GM19467 (cell line): ENCODE measurements around the gene ATP5MG.
A peak's percentile ranks its signal among the peaks of the same experiment; 100 is the strongest.
"Not testable (repeated sequence)": the region's sequence is repeated elsewhere in the genome, so short reads cannot be mapped to it uniquely, and the experiment has no call there.

Source experiments
- ATAC-seq: cut with Tn5 transposase; IDR thresholded peaks from one replicate; pipeline ENCODE4 v1.9.1; 2021; ENCODE audit warnings: mild to moderate bottlenecking, moderate library complexity; ENCODE audit not compliant: unreplicated experiment

Gene ATP5MG

DNA sequence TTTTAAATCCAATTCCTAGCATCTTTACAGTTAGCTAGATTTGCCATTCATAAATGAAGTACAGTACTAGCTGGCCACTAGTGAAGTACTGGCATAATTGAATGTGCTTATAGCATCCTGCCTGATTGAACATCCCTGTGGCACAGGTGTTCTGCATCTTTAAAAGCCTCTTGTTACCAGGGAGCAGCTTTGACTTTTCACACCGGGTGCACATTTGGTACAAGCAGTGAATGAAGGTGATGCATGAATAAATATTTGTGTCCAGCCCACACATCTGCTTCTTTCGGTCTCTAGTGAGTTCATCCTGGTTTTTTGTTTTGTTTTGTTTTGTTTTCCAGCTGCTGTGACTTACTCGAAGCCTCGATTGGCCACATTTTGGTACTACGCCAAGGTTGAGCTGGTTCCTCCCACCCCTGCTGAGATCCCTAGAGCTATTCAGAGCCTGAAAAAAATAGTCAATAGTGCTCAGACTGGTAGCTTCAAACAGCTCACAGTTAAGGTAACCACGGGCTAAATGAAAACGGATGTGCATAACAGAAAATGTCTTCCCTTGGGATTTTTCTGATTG lies 5.3 kb downstream of the ATP5MG start:
- ATAC-seq: no peak

DNA sequence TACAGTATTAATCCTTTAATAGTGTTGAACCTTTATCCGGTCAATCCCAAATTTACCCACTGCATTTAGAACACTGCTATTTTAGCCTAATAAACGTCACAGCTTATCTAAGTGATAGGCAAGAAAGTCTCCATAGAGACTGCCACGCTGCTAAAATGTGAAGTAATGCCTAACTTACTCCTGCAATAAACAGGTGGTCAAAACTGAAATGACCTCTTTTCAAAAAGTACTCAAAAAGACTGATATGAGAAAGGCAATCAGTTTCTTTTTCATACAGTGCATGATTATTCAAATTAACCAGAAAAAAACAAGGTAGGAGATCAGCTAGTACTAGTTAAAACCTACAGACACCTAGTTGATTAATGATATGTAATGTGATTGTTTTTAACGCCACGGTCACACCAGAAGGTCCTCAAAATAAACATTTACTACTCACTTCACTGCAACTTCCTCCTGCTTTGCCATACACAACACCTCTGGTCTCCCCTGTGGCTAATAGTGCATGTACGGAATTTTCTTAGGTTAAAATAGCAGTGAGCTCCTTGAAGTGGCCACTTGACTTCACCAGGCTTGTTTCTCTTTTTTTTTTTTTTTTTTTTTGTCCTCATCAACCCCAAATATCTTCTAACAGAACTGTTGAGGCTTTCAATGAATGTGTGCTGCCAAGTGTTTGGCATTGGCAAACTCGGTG lies 8.8 kb downstream of the ATP5MG start:
- ATAC-seq: no peak

DNA sequence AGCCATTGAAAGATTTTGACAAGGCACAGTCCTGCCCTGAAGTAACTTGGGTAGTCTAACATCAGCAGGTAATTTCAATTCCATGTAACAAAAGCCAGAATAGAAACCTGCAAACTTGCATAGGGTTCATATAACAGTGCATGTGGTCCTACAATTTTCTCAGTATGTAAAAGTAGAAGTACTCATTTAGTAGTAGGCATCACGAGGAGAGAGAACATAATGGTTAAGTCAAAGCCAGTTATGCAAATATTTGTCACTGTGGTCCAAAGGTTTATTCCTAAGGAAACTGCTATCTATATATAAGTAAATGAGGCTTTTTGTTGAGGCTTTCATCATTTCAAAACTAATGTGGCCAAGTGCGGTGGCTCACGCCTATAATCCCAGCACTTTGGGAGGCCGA lies 10.1 kb downstream of the ATP5MG start:
- ATAC-seq: no peak

DNA sequence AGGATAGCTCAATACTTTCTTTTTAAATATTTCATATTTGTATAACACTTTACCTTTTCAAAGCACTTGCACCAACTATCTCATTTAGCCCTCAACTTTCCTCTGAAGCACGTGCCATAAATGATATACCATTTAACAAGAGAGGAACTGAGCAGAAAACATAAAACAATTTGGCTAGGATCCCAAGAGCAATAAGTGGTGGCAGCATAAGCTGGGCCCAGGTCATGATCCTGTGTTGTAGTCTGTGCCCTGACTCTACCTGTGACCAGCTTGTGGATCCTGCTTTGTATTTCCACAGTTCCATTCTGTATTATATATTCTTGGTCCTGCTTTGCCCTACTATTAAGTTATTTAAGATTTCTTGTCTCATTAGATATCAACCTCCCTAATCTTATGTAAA lies 11.5 kb downstream of the ATP5MG start:
- no peak for ATAC-seq

DNA sequence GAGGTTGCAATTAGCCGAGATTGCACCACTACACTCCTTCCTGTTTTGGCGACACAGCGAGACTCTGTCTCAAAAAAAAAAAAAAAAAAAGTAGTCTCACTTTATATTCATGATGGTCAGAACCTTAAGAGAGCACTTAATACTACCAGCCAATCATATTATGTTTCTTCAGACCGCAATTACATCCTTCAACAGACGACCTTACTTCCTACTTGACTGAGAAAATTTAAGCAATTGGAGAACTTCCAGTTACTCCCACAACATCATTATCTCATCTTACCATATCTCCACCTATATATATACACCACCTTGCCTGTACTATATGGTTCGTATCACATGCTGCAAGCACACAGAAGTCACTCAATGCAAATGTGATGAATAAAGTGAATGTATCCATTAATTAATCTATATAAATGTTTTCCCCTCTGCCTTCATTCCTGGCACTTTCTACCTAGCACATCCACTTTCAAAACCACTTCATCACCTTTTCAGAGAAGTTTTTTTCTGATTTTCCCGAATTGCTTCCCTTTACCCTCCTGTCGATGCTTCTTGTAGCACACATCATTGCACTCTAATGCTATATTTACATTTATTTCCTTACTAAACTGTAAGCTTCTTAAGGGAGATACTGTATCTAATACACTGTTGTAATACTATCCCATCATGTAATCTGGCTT lies 13.8 kb downstream of the ATP5MG start:
- no peak for ATAC-seq

DNA sequence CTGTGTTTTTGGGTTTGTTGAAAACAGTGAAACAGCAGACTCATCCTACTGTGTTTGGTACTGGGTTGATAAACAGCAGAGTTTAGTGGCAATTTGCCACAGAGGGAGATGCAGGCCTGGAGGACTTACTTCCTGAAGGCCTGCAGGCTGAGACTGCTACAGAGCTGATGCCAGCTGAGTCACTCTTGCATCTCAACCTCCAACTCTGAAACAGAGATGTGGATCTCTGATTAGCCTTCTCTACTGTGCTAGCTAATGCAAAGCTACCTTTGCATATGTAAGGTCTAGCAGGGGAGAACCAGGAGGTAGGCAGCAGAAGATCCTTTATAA lies 14.3 kb downstream of the ATP5MG start:
- ATAC-seq: no peak

DNA sequence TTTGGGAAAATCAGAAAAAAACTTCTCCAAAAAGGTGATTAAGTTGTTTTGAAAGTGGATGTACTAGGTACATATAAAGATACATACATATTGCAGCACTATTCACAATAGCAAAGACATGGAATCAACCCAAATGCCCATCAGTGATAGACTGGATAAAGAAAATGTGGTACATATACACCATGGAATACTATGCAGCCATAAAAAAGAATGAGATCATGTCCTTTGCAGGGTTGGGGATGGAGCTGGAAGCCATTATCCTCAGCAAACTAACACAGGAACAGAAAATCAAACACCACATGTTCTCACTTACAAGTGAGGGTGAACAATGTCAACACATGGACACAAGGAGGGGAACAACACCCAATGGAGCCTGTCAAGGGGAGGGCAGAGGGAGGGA lies 15.5 kb downstream of the ATP5MG start:
- ATAC-seq: not testable (repeated sequence)

DNA sequence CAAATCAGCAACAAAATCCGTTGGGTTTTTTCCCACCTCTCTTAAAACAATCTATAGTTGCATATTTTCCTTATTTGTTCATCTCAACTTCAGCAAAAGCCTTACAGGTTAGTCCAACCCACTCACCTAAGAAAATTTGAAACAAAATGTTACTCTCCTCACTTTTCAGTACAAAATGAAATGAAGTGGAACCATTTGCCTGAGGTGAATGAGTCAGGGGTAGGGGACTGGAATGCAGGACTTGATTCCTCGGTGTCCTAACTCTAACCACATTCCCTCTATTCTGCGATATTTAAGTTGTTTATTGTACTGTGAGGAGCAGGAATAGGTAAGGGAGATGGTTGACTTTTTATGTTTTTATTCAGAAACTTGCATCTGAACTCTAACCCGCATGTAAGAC lies 16.4 kb downstream of the ATP5MG start:
- ATAC-seq: no peak

DNA sequence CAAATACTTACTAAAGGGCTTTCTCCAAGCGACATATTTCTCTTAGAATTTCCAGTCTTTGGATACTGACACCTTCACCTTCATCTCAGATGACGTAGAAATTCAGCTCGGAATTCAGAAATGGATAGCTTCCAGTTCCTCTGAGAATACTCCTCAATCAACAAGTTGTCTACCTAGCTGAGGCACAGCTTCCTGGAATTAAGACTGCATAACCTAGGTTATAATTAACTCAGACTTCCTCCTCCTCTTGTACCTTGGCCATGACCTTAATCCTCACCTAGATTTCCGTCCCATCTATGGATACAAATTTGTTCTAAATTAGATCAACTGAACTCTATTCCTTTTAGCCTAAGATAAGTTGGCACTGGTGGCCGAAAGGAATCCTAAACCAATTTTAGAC lies 17.4 kb downstream of the ATP5MG start:
- no peak for ATAC-seq

DNA sequence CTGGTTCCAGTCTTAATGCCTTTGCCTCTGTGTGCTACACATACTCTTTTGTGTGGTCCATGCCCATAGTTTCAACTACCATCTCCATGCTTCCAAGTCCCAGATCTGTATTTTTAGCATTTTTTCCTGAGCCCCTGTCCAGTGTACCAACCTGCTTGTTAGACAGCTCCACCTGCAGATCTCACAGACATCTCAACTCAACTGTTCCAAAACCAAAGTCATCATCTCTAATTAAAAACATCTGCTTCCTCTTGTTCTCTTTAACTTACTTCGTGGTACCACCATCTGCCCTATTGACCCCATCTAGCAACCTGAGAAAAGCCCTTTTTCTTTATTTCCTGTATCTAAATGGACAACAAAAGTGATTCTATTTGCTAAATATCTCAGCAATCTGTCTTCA lies 26.3 kb downstream of the ATP5MG start:
- ATAC-seq: no peak

DNA sequence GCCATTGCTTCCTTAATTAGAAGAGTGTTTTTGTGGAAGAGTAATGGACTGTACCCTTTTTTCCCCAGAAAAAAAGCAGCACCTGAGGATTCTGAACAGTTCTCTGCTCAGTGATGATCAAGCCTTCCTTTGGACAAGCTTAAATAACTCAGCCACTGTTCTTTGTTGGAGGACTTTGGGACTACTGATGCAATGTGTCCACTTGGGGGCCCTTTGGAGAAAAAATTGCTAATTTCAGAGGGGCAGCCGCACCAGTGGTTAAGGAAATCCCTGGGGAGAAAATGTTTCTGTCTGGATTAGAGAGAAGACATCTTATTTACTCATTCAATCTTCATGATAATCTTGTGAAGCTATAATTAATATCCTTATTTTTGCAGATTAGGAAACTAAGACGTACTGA lies 29.6 kb downstream of the ATP5MG start:
- no peak for ATAC-seq

DNA sequence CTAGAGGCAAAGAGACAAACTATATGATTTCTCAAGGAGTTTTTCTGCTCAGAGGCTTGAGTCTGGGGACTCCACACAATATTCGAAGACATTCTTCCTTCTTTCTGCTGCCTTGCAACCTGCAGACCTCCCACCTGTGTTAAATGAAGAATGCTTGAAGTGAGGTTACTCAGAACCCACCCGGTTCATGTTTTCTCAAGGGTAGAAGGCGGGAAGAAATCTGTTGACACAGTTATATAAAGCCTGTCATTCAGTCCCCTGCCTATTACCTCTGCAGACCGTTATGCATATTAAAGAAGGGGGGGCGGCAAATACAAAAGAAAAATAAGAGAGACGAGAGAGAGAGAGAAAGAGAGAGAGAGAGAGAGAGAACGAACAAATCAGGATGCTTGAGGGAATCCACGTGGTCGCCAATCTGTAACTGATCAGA lies 32.7 kb downstream of the ATP5MG start:
- ATAC-seq: no peak

DNA sequence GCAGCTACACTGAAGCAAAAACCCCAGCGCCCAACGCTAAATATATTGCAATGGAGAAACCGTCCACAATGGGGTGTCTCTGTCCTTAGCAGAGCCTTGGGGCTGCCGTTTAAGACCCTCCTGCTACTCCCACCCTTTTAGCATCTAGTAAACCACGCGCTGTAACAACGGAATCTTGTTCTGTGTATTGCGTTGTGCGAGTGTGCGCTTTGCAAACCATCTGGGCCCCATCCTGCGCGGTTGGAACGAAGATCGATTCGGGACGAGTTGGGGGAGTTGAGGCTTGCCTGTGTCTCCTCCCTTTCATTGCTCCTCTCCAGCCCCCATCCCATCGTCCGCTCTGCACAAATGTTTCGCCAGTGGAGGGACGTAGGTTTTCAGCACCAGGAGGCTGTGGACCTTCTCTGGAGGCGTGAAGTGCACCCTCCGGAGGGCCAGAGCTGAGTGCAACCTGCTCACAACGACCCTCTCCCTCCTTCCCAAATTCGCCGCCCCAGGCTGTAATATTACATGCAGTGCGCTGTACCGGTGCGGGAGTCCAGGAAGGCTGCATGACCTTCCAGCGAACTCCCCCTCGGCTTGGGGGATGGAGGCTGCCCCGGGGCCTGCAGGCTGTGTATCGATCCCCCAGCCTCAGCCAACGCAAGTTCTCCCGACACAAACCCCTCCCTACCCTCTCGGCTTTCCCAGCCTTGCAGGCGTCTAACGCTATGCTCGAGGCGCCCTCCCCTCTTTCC lies 33.3 kb downstream of the ATP5MG start:
- no peak for ATAC-seq

DNA sequence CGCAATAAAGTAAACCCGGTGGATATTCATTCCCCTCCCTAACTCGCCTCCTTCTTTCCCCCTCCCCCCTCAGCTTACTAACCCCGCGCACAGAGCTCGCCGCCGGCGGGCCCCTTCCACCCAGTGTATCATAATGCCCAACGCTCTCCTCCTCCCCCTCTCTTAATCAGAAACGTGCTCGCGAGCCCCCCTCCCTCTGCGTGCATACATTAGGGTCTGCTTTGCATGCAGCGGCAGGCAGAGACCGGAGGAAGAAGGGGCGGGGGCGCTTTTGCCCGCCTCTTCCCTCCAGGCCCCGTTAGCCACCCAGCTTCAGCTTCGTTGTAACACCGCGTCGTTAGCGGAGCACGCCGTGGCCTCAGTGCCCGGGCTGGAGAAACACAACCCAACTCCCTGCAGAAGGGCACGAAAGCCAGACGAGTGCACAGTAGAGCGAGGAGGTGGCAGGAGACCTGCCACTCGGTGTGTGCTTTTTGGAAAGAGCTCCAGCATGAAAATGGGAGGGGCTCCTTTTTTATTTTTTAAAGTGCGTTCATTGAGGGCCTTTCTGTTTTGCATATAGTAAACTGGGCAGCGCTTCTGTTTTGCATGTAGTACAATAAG lies 34.0 kb downstream of the ATP5MG start:
- ATAC-seq: peak; percentile 22

DNA sequence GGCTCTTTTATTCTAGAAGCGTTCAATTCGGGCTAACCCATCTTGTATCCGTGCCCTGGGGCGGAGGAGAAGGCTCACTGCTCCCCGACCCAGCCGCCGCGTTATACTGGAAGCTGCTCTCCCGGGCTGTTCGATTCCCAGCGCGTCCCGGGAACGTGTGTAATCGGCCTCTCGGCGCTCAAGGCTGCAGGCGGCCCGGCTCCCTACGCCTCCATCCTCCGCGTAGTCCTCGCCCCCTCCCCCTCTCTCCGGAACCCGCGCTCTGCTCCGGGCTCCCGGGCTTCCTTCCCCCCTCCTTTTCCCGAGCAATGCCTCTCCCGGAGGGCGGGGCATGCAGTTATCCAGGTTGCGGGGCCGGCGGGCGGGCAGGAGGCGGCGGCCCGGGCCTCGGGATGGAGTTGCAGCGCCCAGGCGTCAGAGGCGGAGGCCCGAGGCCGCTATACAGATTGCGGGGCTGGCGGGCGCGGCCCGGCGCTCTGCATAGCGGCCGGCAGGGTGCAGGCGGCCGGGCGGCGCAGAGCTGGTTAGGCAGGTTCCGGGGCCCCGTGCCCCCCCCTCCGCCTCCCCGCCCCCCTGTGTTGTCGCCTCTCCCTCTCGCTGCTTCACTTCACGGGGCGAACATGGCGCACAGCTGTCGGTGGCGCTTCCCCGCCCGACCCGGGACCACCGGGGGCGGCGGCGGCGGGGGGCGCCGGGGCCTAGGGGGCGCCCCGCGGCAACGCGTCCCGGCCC lies 34.7 kb downstream of the ATP5MG start, which contains the start of gene KMT2A:
KMT2A (plus strand) TSS at position 600 of the 732 bp plus-strand sequence; CDS start at position 621, 21 bp downstream.
- peak; percentile 44 for ATAC-seq

DNA sequence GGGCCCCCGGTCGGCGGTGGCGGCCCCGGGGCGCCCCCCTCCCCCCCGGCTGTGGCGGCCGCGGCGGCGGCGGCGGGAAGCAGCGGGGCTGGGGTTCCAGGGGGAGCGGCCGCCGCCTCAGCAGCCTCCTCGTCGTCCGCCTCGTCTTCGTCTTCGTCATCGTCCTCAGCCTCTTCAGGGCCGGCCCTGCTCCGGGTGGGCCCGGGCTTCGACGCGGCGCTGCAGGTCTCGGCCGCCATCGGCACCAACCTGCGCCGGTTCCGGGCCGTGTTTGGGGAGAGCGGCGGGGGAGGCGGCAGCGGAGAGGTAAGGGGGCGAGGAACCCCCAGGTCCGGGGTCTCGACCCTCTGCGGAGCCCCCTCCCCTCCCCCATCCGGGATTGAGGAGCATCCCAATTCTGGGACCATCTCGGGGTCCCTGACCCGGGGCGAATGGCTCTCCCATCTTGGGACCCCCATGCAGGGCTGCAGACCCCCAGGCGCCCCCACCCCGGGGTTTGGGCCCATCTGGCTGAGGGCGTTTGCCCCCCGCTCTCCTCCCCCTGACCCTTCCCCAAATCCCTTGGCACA lies 35.3 kb downstream of the ATP5MG start:
- ATAC-seq: peak; percentile 5

DNA sequence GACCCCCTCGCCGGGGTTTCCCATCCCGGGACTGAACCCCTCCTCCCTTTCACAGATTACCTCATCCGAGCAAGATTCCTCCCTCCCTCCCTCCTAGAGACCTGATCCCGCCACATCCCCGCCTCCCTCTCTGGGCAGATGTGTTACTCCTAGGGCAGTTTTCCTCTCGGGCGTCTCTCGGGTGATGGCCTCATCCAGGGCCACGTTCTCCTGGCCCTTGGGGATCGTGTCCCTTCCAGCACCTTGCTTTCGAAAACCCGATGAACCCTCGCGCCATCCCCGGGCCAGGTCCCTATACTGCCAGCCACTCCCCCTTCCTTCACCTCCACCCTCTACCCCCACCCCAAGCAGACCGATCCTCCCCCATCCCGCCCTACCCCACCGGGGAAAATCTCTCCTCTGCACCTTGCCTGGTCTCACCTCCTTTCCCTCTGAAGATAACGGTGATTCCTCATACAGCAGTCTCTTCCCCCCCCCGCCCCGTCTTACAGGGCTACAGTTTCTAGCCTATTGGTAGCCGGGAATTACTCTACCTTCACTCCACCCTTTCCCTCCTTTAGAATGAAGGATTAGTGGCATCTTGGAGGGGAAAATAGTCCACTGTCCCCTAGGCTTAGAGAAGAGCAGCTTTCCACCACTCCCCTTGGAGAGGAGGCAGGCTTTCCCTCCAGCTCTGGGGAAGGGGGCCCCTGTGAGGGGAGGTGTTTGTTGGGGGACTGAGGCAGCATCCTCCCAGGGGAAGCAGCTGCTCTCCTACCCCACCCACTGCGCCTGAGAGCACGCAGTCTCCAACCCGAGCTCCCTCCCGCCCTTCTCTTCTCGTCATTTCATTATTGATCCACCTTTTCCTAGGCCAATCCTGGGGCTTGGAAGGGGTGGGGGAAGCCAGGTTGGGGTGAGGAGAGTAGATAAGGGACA lies 36.1 kb downstream of the ATP5MG start:
- ATAC-seq: no peak

DNA sequence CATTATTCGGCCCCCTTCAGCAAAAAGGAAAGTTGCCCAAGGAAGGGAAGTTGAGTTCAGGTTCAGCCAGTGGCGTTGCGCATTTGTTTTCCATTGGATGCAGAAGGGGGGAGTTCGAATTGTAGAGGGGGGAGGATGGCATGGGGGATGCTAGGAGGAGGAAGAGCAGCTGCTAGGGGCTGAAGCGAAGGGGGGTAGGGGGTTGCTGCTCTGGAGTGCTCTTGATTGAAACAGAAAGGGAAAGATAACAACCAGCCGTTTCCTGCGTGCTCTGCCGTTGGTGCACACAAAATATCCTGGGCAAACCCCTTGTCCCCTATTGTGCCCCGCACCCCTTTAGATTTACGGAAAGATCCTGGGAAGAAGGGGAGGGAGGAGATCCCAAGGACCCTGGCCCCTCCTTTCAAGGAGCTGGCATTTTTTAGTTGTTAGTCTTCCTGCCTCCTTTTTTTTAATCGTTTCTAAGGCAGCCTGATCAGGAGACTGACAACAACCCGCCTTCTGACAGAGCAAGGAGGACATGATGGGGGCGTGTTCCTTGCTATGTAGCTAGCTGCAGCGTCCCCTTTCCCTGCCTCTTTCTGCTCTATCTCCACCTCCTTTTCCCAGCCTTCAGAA lies 37.0 kb downstream of the ATP5MG start:
- no peak for ATAC-seq

DNA sequence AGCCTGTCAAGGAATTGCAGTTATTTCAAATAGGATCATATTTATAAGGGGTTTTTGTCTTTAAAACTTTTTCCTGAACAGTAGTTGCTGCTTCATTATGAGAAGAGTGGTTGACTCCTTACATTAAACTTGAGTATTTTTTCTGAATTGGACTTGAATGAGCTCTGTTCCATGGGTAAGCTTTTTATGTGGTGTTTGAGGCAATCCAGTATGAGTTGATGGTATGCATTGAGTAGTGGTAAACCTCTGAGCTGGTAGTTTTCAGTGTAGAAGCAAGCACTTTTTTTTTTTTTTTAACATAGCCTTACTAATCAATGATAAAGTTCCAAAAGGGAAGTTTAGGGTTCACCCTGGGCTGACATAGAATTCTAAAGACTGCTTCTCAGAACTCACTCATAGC lies 38.2 kb downstream of the ATP5MG start:
- ATAC-seq: no peak
